Kidney tubule cell (primary cell): ENCODE data around the gene MUC5B.

ENCODE experiments used
- DNase-seq: peaks from one replicate; pipeline ENCODE4 v3.0.0-alpha.2; 2018; ENCODE audit warnings: low spot score

MUC5B gene

GRCh38 chr11:1300569-1301187 lies 77.8 kb downstream of the MUC5B start:
- peak; percentile 44 for DNase-seq

- no peak for DNase-seq
Measured at GRCh38 chr11:1301220-1302000, 78.5 kb downstream of the MUC5B start.

GRCh38 chr11:1302041-1302460 lies 79.2 kb downstream of the MUC5B start:
- no peak for DNase-seq

- no peak for DNase-seq
Measured at GRCh38 chr11:1302461-1303125, 79.7 kb downstream of the MUC5B start.

GRCh38 chr11:1303126-1303821 lies 80.4 kb downstream of the MUC5B start:
- peak; percentile 87 for DNase-seq

- no peak for DNase-seq
Measured at GRCh38 chr11:1303973-1304372, 81.1 kb downstream of the MUC5B start.

GRCh38 chr11:1304380-1304779 lies 81.5 kb downstream of the MUC5B start:
- DNase-seq: peak; percentile 70

- peak; percentile 20 for DNase-seq
Measured at GRCh38 chr11:1305063-1305495, 82.2 kb downstream of the MUC5B start.

GRCh38 chr11:1305501-1306056 lies 82.7 kb downstream of the MUC5B start:
- peak; percentile 70 for DNase-seq

- no peak for DNase-seq
Measured at GRCh38 chr11:1306186-1307162, 83.6 kb downstream of the MUC5B start.

- no peak for DNase-seq
Measured at GRCh38 chr11:1307163-1307870, 84.5 kb downstream of the MUC5B start.

- DNase-seq: peak; percentile 41
Measured at GRCh38 chr11:1307998-1308742, 85.3 kb downstream of the MUC5B start.

GRCh38 chr11:1308743-1309497 lies 86.1 kb downstream of the MUC5B start:
- no peak for DNase-seq

- DNase-seq: peak; percentile 94
Measured at GRCh38 chr11:1309498-1310317, 86.8 kb downstream of the MUC5B start, which contains the start of gene TOLLIP. Gene TOLLIP, minus strand, starts transcription at chr11:1309632. Its CDS starts 134 bp downstream, at chr11:1309498.

- no peak for DNase-seq
Measured at GRCh38 chr11:1310318-1310687, 87.4 kb downstream of the MUC5B start.

GRCh38 chr11:1310772-1311468 lies 88.1 kb downstream of the MUC5B start:
- DNase-seq: no peak
